Stomach (tissue), 19 donors: ENCODE data around the gene CPB1. TPM values are rescaled to one million over a fixed set of nuclear protein-coding genes. Genes with fewer than 3 reads are reported as not detected.
"Not testable (repeated sequence)": the region's sequence is repeated elsewhere in the genome, so short reads cannot be mapped to it uniquely, and the experiment has no call there.

ENCODE experiments used
- DNase-seq, 2 donors: peaks; one replicate each; pipeline versions ENCODE4 v3.0.0 to v3.0.0-alpha.2; 2013 to 2019
- H3K27ac ChIP-seq, 5 donors: fragments of 200-600 bp in 4 of 5; sonication (generic) in 4 of 5; one replicate each; pipeline ENCODE4 v1.5.1; 2013 to 2019; ENCODE audit warnings: mild to moderate bottlenecking in 1 of 5, moderate library complexity in 1 of 5
- H3K27me3 ChIP-seq, 3 donors: fragments of 200-600 bp; sonication (generic); one replicate each; pipeline ENCODE4 v1.5.1; 2017 to 2019; ENCODE audit warnings: mixed run types in 1 of 3
- H3K36me3 ChIP-seq, 4 donors: fragments of 200-600 bp; sonication (generic); 1 replicate in 3 of 4; 2 replicates in 1 of 4; pipeline ENCODE4 v1.5.1; 2016 to 2019
- H3K4me1 ChIP-seq, 4 donors: fragments of 200-600 bp; sonication (generic); one replicate each; pipeline ENCODE4 v1.5.1; 2016 to 2019
- H3K4me3 ChIP-seq, 4 donors: fragments of 200-600 bp; sonication (generic) in 3 of 4; one replicate each; pipeline ENCODE4 v1.5.1; 2016 to 2019; ENCODE audit warnings: mild to moderate bottlenecking in 1 of 4
- H3K9me3 ChIP-seq, 4 donors: fragments of 200-600 bp; sonication (generic); one replicate each; pipeline ENCODE4 v1.5.1; 2016 to 2019
- CTCF ChIP-seq, 7 experiments: fragments of 450-650 bp in 4 of 7; fragments of 200-600 bp in 3 of 7; sonication (generic) in 3 of 7; IDR thresholded peaks; one replicate each; pipeline ENCODE4 v1.5.1; 2016 to 2019; ENCODE audit warnings: antibody characterized with exemption in 7 of 7, control low read depth in 2 of 7, mild to moderate bottlenecking in 1 of 7
- EP300 ChIP-seq: sonication (generic); formaldehyde crosslinking; IDR thresholded peaks from one replicate; pipeline ENCODE4 v1.6.1; 2017; ENCODE audit warnings: antibody characterized with exemption
- POLR2A ChIP-seq, 4 donors: fragments of 450-650 bp; IDR thresholded peaks; one replicate each; pipeline ENCODE4 v1.6.1; 2016; ENCODE audit warnings: antibody characterized with exemption in 4 of 4, control low read depth in 2 of 4, mild to moderate bottlenecking in 1 of 4, moderate library complexity in 1 of 4
- POLR2AphosphoS5 ChIP-seq, 3 donors: sonication (generic); formaldehyde crosslinking; IDR thresholded peaks; one replicate each; pipeline ENCODE4 v1.6.1; 2016; ENCODE audit warnings: antibody characterized with exemption in 3 of 3
- WGBS, 5 donors: extraction: QIAGEN DNeasy Blood & Tissue Kit in 3 of 5; methylation state at CpG; one replicate each; pipeline versions ENCODE4 v1.1.5 to v1.1.7; 2013 to 2018; 5-methylcytosine and 5-hydroxymethylcytosine counted together
- intact Hi-C: fragments of 100-400 bp; cut with DNase I; formaldehyde crosslinking; loops from one replicate; pipeline ENCODE4 v1.15.1; 2023; ENCODE audit warnings: low total_unique reads
- long read RNA-seq, 10 donors: transcript quantifications; one replicate each; lab custom pipeline, GENCODE V29; 2026
- polyA plus RNA-seq, 3 donors: library from polyadenylated mRNA; stranded (reverse); fragments of 200-250 nt; gene quantifications; one replicate each; pipeline ENCODE4 v1.2.3, GENCODE V29; 2013
- total RNA-seq, 5 donors: library from RNA; depleted of rRNA; stranded (reverse); fragments of >200 nt; gene quantifications; one replicate each; pipeline versions ENCODE4 v1.1.0 to v1.2.3, GENCODE V29; 2014 to 2016
- donor health status: healthy with polysubstance abuse.
- donor health status: Bipolar disorder and iron deficiency.
- donor health status: healthy.

CPB1 gene
- total RNA-seq (under 1 TPM in 1 of 5 donors, not detected in 4; 0.92 TPM), polyA plus RNA-seq (10 to 100 TPM in 1 of 3 donors, 1 to 10 TPM in 1, under 1 TPM in 1; 0.70 to 29.2 (median 6.9) TPM)
- long read RNA-seq, donor 1 = 0 reads
- long read RNA-seq, donor 2 = 0 reads
- long read RNA-seq, donor 3 = 0 reads
- long read RNA-seq, donor 4 = 0 reads
- long read RNA-seq, donor 5, partial matches to known transcripts = 5 of 9 reads
- long read RNA-seq, donor 5, other reads (novel, unspliced or antisense) = 0 of 9 reads
- long read RNA-seq, donor 6 = 0 reads
- long read RNA-seq, donor 7 = 0 reads
- long read RNA-seq, donor 8 = 0 reads
- long read RNA-seq, donor 9 = 0 reads
- long read RNA-seq, donor 10 = 0 reads

GRCh38 chr3:148827585-148827984, at the start of gene CPB1:
Gene CPB1, plus strand, starts transcription at chr3:148827811. Its CDS starts 13 bp downstream, at chr3:148827824.
- Histone ChIP-seq H3K9me3 (peaks cover 0 to 2% (median 0%) of the 10 kb centered on the region in 4 donors), H3K27me3 (no peaks in the 10 kb centered on the region), H3K27ac (no peak within 1 kb of the TSS), H3K4me1 (peaks cover 0 to 7% (median 0%) of the 10 kb centered on the region in 4 donors), H3K36me3 (no peaks in the 10 kb centered on the region), H3K4me3 (no peak within 1 kb of the TSS)
- DNase-seq = no peak
- TF ChIP-seq CTCF (IDR thresholded peaks at IDR 0.05) (no peak), POLR2AphosphoS5 (IDR thresholded peaks at IDR 0.05) (no peak), EP300 (no peak), POLR2A (IDR thresholded peaks at IDR 0.05) (no peak)
- intact Hi-C loops = no loop called here

GRCh38 chr3:148778926-148779325, 48.7 kb upstream of the CPB1 start:
- no peak for DNase-seq
- Histone ChIP-seq H3K36me3 (no peaks in the 10 kb centered on the region), H3K27ac (no peak overlapping the region), H3K4me3 (no peak overlapping the region), H3K9me3 (no peaks in the 10 kb centered on the region), H3K27me3 (no peaks in the 10 kb centered on the region), H3K4me1 (no peaks in the 10 kb centered on the region)
- 85 to 90% (median 89%) methylated on average over 3 of the region's 3 CpGs for WGBS, 5 donors
- intact Hi-C loops = no loop called here
- TF ChIP-seq EP300 = no peak
- TF ChIP-seq POLR2AphosphoS5 (IDR thresholded peaks at IDR 0.05) = no peak
- no peak for TF ChIP-seq POLR2A (IDR thresholded peaks at IDR 0.05)
- TF ChIP-seq CTCF (IDR thresholded peaks at IDR 0.05) = no peak

- H3K9me3 ChIP-seq, H3K4me3 ChIP-seq, H3K27ac ChIP-seq, H3K27me3 ChIP-seq, DNase-seq, intact Hi-C loops, H3K4me1 ChIP-seq, H3K36me3 ChIP-seq: not testable (repeated sequence)
- 76 to 89% (median 83%) methylated on average over 6 of the region's 6 CpGs for whole genome bisulfite sequencing, 5 donors
Measured at GRCh38 chr3:148785026-148785425, 42.6 kb upstream of the CPB1 start.

- DNase-seq, H3K27me3 ChIP-seq, H3K4me3 ChIP-seq, H3K27ac ChIP-seq, H3K9me3 ChIP-seq, intact Hi-C loops, H3K4me1 ChIP-seq, H3K36me3 ChIP-seq: not testable (repeated sequence)
- WGBS, 5 donors = 83 to 95% (median 89%) methylated on average over 9 of the region's 9 CpGs
Measured at GRCh38 chr3:148786159-148786558, 41.5 kb upstream of the CPB1 start.

- TF ChIP-seq POLR2A (IDR thresholded peaks at IDR 0.05) (no peak), POLR2AphosphoS5 (IDR thresholded peaks at IDR 0.05) (no peak), EP300 (no peak), CTCF (IDR thresholded peaks at IDR 0.05) (no peak)
- H3K27me3 ChIP-seq = no peaks in the 10 kb centered on the region
- 48 to 56% (median 53%) methylated on average over 5 to 6 of the region's 6 CpGs for WGBS, 5 donors
Measured at GRCh38 chr3:148789146-148789545, 38.5 kb upstream of the CPB1 start.

More at GRCh38 chr3:148789146-148789545, 38.5 kb upstream of the CPB1 start:
- DNase-seq = peak in 1 of 2 donors; percentile 26
- H3K4me1 ChIP-seq = no peaks in the 10 kb centered on the region
- H3K36me3 ChIP-seq = no peaks in the 10 kb centered on the region
- no peak overlapping the region for H3K27ac ChIP-seq
- H3K4me3 ChIP-seq = no peak overlapping the region
- peaks cover 0 to 8% (median 5%) of the 10 kb centered on the region in 4 donors for H3K9me3 ChIP-seq
- intact Hi-C loops = no loop called here
